ENCODE results near the gene PSMD9.

- TF ChIP-seq POLR2A (IDR thresholded peaks at IDR 0.05) (no peak), EP300 (IDR thresholded peaks at IDR 0.05) (no peak)
- TF ChIP-seq, protein P1, sequence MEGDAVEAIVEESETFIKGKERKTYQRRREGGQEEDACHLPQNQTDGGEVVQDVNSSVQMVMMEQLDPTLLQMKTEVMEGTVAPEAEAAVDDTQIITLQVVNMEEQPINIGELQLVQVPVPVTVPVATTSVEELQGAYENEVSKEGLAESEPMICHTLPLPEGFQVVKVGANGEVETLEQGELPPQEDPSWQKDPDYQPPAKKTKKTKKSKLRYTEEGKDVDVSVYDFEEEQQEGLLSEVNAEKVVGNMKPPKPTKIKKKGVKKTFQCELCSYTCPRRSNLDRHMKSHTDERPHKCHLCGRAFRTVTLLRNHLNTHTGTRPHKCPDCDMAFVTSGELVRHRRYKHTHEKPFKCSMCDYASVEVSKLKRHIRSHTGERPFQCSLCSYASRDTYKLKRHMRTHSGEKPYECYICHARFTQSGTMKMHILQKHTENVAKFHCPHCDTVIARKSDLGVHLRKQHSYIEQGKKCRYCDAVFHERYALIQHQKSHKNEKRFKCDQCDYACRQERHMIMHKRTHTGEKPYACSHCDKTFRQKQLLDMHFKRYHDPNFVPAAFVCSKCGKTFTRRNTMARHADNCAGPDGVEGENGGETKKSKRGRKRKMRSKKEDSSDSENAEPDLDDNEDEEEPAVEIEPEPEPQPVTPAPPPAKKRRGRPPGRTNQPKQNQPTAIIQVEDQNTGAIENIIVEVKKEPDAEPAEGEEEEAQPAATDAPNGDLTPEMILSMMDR (IDR thresholded peaks at IDR 0.05): no peak
These were observed 17.2 kb downstream of the PSMD9 start for GRCh38 chr12:121905746-121906145.
